ENCODE measurements around the gene SAP130.

- TF ChIP-seq CTCF (conservative IDR thresholded peaks at IDR 0.05 in 1 of 2, IDR thresholded peaks at IDR 0.05 in 1 of 2; ENCODE audit: extremely low read depth in 1 of 2, insufficient read depth in 1 of 2, low read depth in 1 of 2, low read length in 2 of 2): no peak
- no peak for TF ChIP-seq EZH2 (IDR thresholded peaks at IDR 0.05; ENCODE audit: borderline replicate concordance, low read length)
Observed at GRCh38 chr2:128028668-128029054, 802 bp upstream of the SAP130 start.
